Peyer's patch (tissue), 4 donors: ENCODE measurements around the gene SNX8. TPM values are rescaled to one million over a fixed set of nuclear protein-coding genes. Genes with fewer than 3 reads are reported as not detected.

Experiments used
- DNase-seq, 3 donors: peaks; one replicate each; pipeline ENCODE4 v3.0.0-alpha.2; 2017 to 2019
- H3K27ac ChIP-seq, 4 donors: fragments of 200-600 bp; sonication (generic); one replicate each; pipeline ENCODE4 v1.5.1; 2016 to 2019
- H3K27me3 ChIP-seq, 2 donors: fragments of 200-600 bp; sonication (generic); one replicate each; pipeline ENCODE4 v1.5.1; 2019
- H3K36me3 ChIP-seq, 3 donors: fragments of 200-600 bp; sonication (generic); one replicate each; pipeline ENCODE4 v1.5.1; 2016 to 2019
- H3K4me1 ChIP-seq, 4 donors: fragments of 200-600 bp; sonication (generic); one replicate each; pipeline ENCODE4 v1.5.1; 2016 to 2019
- H3K4me3 ChIP-seq, 4 donors: fragments of 200-600 bp; sonication (generic); 1 replicate in 3 of 4; 2 replicates in 1 of 4; pipeline ENCODE4 v1.5.1; 2016 to 2019; ENCODE audit warnings: mild to moderate bottlenecking in 1 of 4
- H3K9me3 ChIP-seq, 4 donors: fragments of 200-600 bp; sonication (generic); one replicate each; pipeline ENCODE4 v1.5.1; 2016 to 2019; ENCODE audit warnings: mild to moderate bottlenecking in 1 of 4
- CTCF ChIP-seq, 6 experiments: fragments of 450-650 bp in 4 of 6; fragments of 200-600 bp in 2 of 6; sonication (generic) in 1 of 6; IDR thresholded peaks; one replicate each; pipeline ENCODE4 v1.5.1; 2017 to 2019; ENCODE audit warnings: antibody characterized with exemption in 6 of 6, mild to moderate bottlenecking in 3 of 6, moderate library complexity in 1 of 6
- POLR2A ChIP-seq, 2 donors: fragments of 450-650 bp; IDR thresholded peaks; one replicate each; pipeline ENCODE4 v1.5.1; 2017; ENCODE audit warnings: antibody characterized with exemption in 2 of 2, mild to moderate bottlenecking in 2 of 2, moderate library complexity in 2 of 2
- total RNA-seq, 4 donors: library from RNA; depleted of rRNA; stranded (reverse); fragments of >200 nt; gene quantifications; one replicate each; pipeline ENCODE4 v1.1.0, GENCODE V29; 2016

Gene SNX8
- total RNA-seq, 4 donors from 2014 or later = 10.5 to 38.8 (median 19.2) TPM

DNA sequence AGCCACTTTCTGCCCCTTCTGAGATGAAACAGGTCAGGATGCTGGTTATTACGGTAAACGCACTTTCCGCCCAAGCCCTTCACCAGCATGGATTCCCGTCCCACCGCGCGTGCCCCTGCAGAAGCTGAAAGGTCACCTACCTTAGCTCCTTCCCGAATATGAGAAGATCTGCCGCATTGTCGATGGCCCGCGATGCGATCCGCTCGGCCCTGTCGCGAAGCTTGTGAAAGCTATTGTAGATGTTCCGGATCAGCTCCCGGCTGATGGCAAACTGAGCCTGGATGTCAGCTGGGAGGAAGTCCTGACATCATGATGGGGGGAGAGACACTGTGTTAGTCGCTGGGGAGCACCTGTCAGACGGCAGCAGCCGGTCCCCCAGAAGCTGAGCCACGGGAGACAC lies 50.1 kb downstream of the SNX8 start:
- peaks cover 0 to 19% (median 0%) of the 10 kb centered on the region in 3 donors for H3K36me3 ChIP-seq
- no peak overlapping the region for H3K27ac ChIP-seq
- H3K27me3 ChIP-seq = no peaks in the 10 kb centered on the region
- no peak for TF ChIP-seq POLR2A (IDR thresholded peaks at IDR 0.05)
- no peak for TF ChIP-seq CTCF (IDR thresholded peaks at IDR 0.05)
- DNase-seq = no peak
- H3K4me1 ChIP-seq = peaks cover 0 to 10% (median 3%) of the 10 kb centered on the region in 4 donors
- no peak overlapping the region for H3K4me3 ChIP-seq
- H3K9me3 ChIP-seq = no peaks in the 10 kb centered on the region

- Histone ChIP-seq H3K9me3 (no peaks in the 10 kb centered on the region), H3K27ac (no peak overlapping the region), H3K27me3 (no peaks in the 10 kb centered on the region), H3K4me3 (no peak overlapping the region), H3K36me3 (peaks cover 0 to 19% (median 0%) of the 10 kb centered on the region in 3 donors), H3K4me1 (peaks cover 0 to 11% (median 3%) of the 10 kb centered on the region in 4 donors)
- DNase-seq = no peak
- TF ChIP-seq POLR2A (IDR thresholded peaks at IDR 0.05) (no peak), CTCF (IDR thresholded peaks at IDR 0.05) (no peak)
These were observed 51.1 kb downstream of the SNX8 start for GRCh38 chr7:2263176-2263575.

- no peaks in the 10 kb centered on the region for H3K27me3 ChIP-seq
- H3K4me3 ChIP-seq = no peak overlapping the region
- DNase-seq = peak in 2 of 3 donors; percentile 71 to 74
- TF ChIP-seq CTCF (IDR thresholded peaks at IDR 0.05) (no peak), POLR2A (IDR thresholded peaks at IDR 0.05) (no peak)
- no peaks in the 10 kb centered on the region for H3K9me3 ChIP-seq
- peaks cover 0 to 27% (median 0%) of the 10 kb centered on the region in 3 donors for H3K36me3 ChIP-seq
- H3K27ac ChIP-seq = peak overlapping the region in 2 of 4 donors; percentile 57 to 64
- peaks cover 0 to 11% (median 3%) of the 10 kb centered on the region in 4 donors for H3K4me1 ChIP-seq
These were observed 52.6 kb downstream of the SNX8 start for GRCh38 chr7:2261611-2262010.

GRCh38 chr7:2260820-2261219 lies 53.4 kb downstream of the SNX8 start:
- Histone ChIP-seq H3K4me3 (no peak overlapping the region), H3K36me3 (peaks cover 0 to 27% (median 0%) of the 10 kb centered on the region in 3 donors), H3K27ac (no peak overlapping the region), H3K9me3 (no peaks in the 10 kb centered on the region), H3K4me1 (peaks cover 0 to 11% (median 3%) of the 10 kb centered on the region in 4 donors), H3K27me3 (no peaks in the 10 kb centered on the region)
- DNase-seq = no peak
- no peak for TF ChIP-seq POLR2A (IDR thresholded peaks at IDR 0.05)
- no peak for TF ChIP-seq CTCF (IDR thresholded peaks at IDR 0.05)

DNA sequence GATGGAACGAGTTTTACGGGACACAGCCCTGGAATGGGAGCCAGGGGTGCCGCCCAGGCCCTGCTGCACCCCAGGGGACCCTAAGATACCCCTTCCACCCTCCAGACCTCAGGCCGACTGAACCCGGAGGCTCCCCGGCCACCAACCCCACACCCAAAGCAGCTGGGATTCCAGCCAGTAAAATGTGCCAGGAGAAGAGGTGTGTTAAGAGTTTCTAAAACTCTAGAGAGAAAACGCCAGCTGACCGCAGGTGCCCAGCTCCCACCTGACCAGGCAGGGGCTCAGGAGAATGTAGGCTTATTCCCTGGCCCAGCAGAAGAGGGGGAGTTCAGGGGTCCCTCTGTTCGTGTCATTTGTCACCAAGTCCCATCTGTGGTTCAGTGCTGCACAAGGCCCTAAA lies 54.8 kb downstream of the SNX8 start:
- no peak for TF ChIP-seq CTCF (IDR thresholded peaks at IDR 0.05)
- Histone ChIP-seq H3K27ac (peak overlapping the region in 1 of 4 donors; percentile 17), H3K9me3 (no peaks in the 10 kb centered on the region), H3K27me3 (no peaks in the 10 kb centered on the region), H3K4me3 (no peak overlapping the region), H3K4me1 (peaks cover 0 to 11% (median 3%) of the 10 kb centered on the region in 4 donors), H3K36me3 (peaks cover 0 to 27% (median 0%) of the 10 kb centered on the region in 3 donors)
- DNase-seq = no peak
